Peyer's patch (tissue), 4 donors: ENCODE measurements around the gene SKA1. TPM values are rescaled to one million over a fixed set of nuclear protein-coding genes. Genes with fewer than 3 reads are reported as not detected.

Experiments
- DNase-seq, 3 donors: peaks; one replicate each; pipeline ENCODE4 v3.0.0-alpha.2; 2017 to 2019
- H3K27ac ChIP-seq, 4 donors: fragments of 200-600 bp; sonication (generic); one replicate each; pipeline ENCODE4 v1.5.1; 2016 to 2019
- H3K27me3 ChIP-seq, 2 donors: fragments of 200-600 bp; sonication (generic); one replicate each; pipeline ENCODE4 v1.5.1; 2019
- H3K36me3 ChIP-seq, 3 donors: fragments of 200-600 bp; sonication (generic); one replicate each; pipeline ENCODE4 v1.5.1; 2016 to 2019
- H3K4me1 ChIP-seq, 4 donors: fragments of 200-600 bp; sonication (generic); one replicate each; pipeline ENCODE4 v1.5.1; 2016 to 2019
- H3K4me3 ChIP-seq, 4 donors: fragments of 200-600 bp; sonication (generic); 1 replicate in 3 of 4; 2 replicates in 1 of 4; pipeline ENCODE4 v1.5.1; 2016 to 2019; ENCODE audit warnings: mild to moderate bottlenecking in 1 of 4
- H3K9me3 ChIP-seq, 4 donors: fragments of 200-600 bp; sonication (generic); one replicate each; pipeline ENCODE4 v1.5.1; 2016 to 2019; ENCODE audit warnings: mild to moderate bottlenecking in 1 of 4
- CTCF ChIP-seq, 6 experiments: fragments of 450-650 bp in 4 of 6; fragments of 200-600 bp in 2 of 6; sonication (generic) in 1 of 6; IDR thresholded peaks; one replicate each; pipeline ENCODE4 v1.5.1; 2017 to 2019; ENCODE audit warnings: antibody characterized with exemption in 6 of 6, mild to moderate bottlenecking in 3 of 6, moderate library complexity in 1 of 6
- POLR2A ChIP-seq, 2 donors: fragments of 450-650 bp; IDR thresholded peaks; one replicate each; pipeline ENCODE4 v1.5.1; 2017; ENCODE audit warnings: antibody characterized with exemption in 2 of 2, mild to moderate bottlenecking in 2 of 2, moderate library complexity in 2 of 2
- total RNA-seq, 4 donors: library from RNA; depleted of rRNA; stranded (reverse); fragments of >200 nt; gene quantifications; one replicate each; pipeline ENCODE4 v1.1.0, GENCODE V29; 2016

The SKA1 gene
- total RNA-seq, 4 donors from 2014 or later, result 0.54 to 5.8 (median 2.2) TPM

- no peaks in the 10 kb centered on the region for H3K27me3 ChIP-seq
- no peaks in the 10 kb centered on the region for H3K36me3 ChIP-seq
- DNase-seq, result no peak
- H3K4me3 ChIP-seq, result no peak overlapping the region
- H3K27ac ChIP-seq, result no peak overlapping the region
- TF ChIP-seq CTCF (IDR thresholded peaks at IDR 0.05), result no peak
- H3K4me1 ChIP-seq, result no peaks in the 10 kb centered on the region
- H3K9me3 ChIP-seq, result no peaks in the 10 kb centered on the region
Observed at GRCh38 chr18:50356036-50356945, 18.6 kb upstream of the SKA1 start.

- DNase-seq, result no peak
- no peak for TF ChIP-seq CTCF (IDR thresholded peaks at IDR 0.05)
- no peak for TF ChIP-seq POLR2A (IDR thresholded peaks at IDR 0.05)
- H3K36me3 ChIP-seq, result no peaks in the 10 kb centered on the region
- H3K9me3 ChIP-seq, result no peaks in the 10 kb centered on the region
- no peaks in the 10 kb centered on the region for H3K27me3 ChIP-seq
- no peak overlapping the region for H3K27ac ChIP-seq
- no peaks in the 10 kb centered on the region for H3K4me1 ChIP-seq
- H3K4me3 ChIP-seq, result no peak overlapping the region
Observed at GRCh38 chr18:50358844-50359243, 16.0 kb upstream of the SKA1 start.

GRCh38 chr18:50359806-50360205, 15.0 kb upstream of the SKA1 start:
- no peak for DNase-seq
- Histone ChIP-seq H3K4me3 (no peak overlapping the region), H3K9me3 (no peaks in the 10 kb centered on the region), H3K36me3 (no peaks in the 10 kb centered on the region), H3K27ac (no peak overlapping the region), H3K27me3 (no peaks in the 10 kb centered on the region), H3K4me1 (no peaks in the 10 kb centered on the region)
- TF ChIP-seq POLR2A (IDR thresholded peaks at IDR 0.05), result no peak
- TF ChIP-seq CTCF (IDR thresholded peaks at IDR 0.05), result no peak

GRCh38 chr18:50360611-50361010, 14.2 kb upstream of the SKA1 start:
- no peak for TF ChIP-seq POLR2A (IDR thresholded peaks at IDR 0.05)
- no peak for TF ChIP-seq CTCF (IDR thresholded peaks at IDR 0.05)
- no peaks in the 10 kb centered on the region for H3K36me3 ChIP-seq

GRCh38 chr18:50369672-50370071, 5.2 kb upstream of the SKA1 start:
- H3K36me3 ChIP-seq, result no peaks in the 10 kb centered on the region
- H3K4me1 ChIP-seq, result no peaks in the 10 kb centered on the region
- no peak for DNase-seq
- TF ChIP-seq POLR2A (IDR thresholded peaks at IDR 0.05), result no peak
- TF ChIP-seq CTCF (IDR thresholded peaks at IDR 0.05), result no peak
- H3K4me3 ChIP-seq, result no peak overlapping the region
- H3K27me3 ChIP-seq, result no peaks in the 10 kb centered on the region
- H3K9me3 ChIP-seq, result peaks cover 0 to 3% (median 0%) of the 10 kb centered on the region in 4 donors
- no peak overlapping the region for H3K27ac ChIP-seq

More at GRCh38 chr18:50360611-50361010, 14.2 kb upstream of the SKA1 start:
- Histone ChIP-seq H3K9me3 (no peaks in the 10 kb centered on the region), H3K4me3 (no peak overlapping the region), H3K27ac (no peak overlapping the region), H3K27me3 (no peaks in the 10 kb centered on the region), H3K4me1 (no peaks in the 10 kb centered on the region)
- no peak for DNase-seq
